Activated CD4-positive, alpha-beta T cell treated with anti-CD3 and anti-CD28 coated beads, Interleukin-2, Interleukin-6, amounts not matched to agents 100 ng/mL and 50 ng/mL, durations not matched to agents 16 hours and 8 hours (primary cell): Measurements from ENCODE around the gene TUBA4B.
"Not testable (repeated sequence)": the region's sequence is repeated elsewhere in the genome, so short reads cannot be mapped to it uniquely, and the experiment has no call there.

ENCODE experiments used
- DNase-seq: peaks from one replicate; pipeline ENCODE4 v3.0.0-alpha.2; 2020

TUBA4B gene

GRCh38 chr2:219291910-219292490 lies 39.0 kb downstream of the TUBA4B start:
- DNase-seq = no peak

GRCh38 chr2:219292616-219293015 lies 39.6 kb downstream of the TUBA4B start:
- no peak for DNase-seq

GRCh38 chr2:219293736-219294231 lies 40.7 kb downstream of the TUBA4B start:
- DNase-seq = no peak

- DNase-seq = peak; percentile 93
Observed at GRCh38 chr2:219294356-219295351, 41.6 kb downstream of the TUBA4B start.

GRCh38 chr2:219296142-219296541 lies 43.1 kb downstream of the TUBA4B start:
- DNase-seq = no peak

- no peak for DNase-seq
Observed at GRCh38 chr2:219296631-219297391, 43.8 kb downstream of the TUBA4B start.

- DNase-seq = no peak
Observed at GRCh38 chr2:219297766-219298456, 44.9 kb downstream of the TUBA4B start.

- peak; percentile 93 for DNase-seq
Observed at GRCh38 chr2:219298759-219299371, 45.8 kb downstream of the TUBA4B start.

- DNase-seq = no peak
Observed at GRCh38 chr2:219299372-219299760, 46.3 kb downstream of the TUBA4B start.

GRCh38 chr2:219300022-219300421 lies 47.0 kb downstream of the TUBA4B start:
- DNase-seq = no peak

- no peak for DNase-seq
Observed at GRCh38 chr2:219302412-219302968, 49.4 kb downstream of the TUBA4B start.

- no peak for DNase-seq
Observed at GRCh38 chr2:219304223-219304622, 51.2 kb downstream of the TUBA4B start.

- DNase-seq = no peak
Observed at GRCh38 chr2:219306047-219306446, 53.0 kb downstream of the TUBA4B start.

GRCh38 chr2:219308142-219309101 lies 55.4 kb downstream of the TUBA4B start:
- DNase-seq = peak; percentile 69

- DNase-seq = no peak
Observed at GRCh38 chr2:219309278-219309677, 56.2 kb downstream of the TUBA4B start, which contains the start of gene PTPRN. PTPRN (minus strand) TSS chr2:219309401; CDS start chr2:219309332, 69 bp downstream.

GRCh38 chr2:219312683-219313263 lies 59.7 kb downstream of the TUBA4B start:
- DNase-seq = not testable (repeated sequence)

- no peak for DNase-seq
Observed at GRCh38 chr2:219314804-219315468, 61.9 kb downstream of the TUBA4B start.
